Mucosa of descending colon (tissue), 3 donors: ENCODE data around the gene SLC5A3. TPM values are rescaled to one million over a fixed set of nuclear protein-coding genes. Genes with fewer than 3 reads are reported as not detected.

Experiments used
- ATAC-seq: fragments of 200-7000 bp; cut with Tn5 transposase; one replicate; pipeline ENCODE4 v1.9.1; 2020; ENCODE audit warnings: mild to moderate bottlenecking, moderate library complexity
- DNase-seq, 3 donors: peaks; one replicate each; pipeline ENCODE4 v3.0.0-alpha.2; 2020
- H3K36me3 ChIP-seq: fragments of 200-600 bp; one replicate; pipeline ENCODE4 v1.8.0; 2021; ENCODE audit warnings: low read depth, mild to moderate bottlenecking
- H3K4me1 ChIP-seq: fragments of 200-600 bp; one replicate; pipeline ENCODE4 v1.8.0; 2021; ENCODE audit warnings: low read depth, mild to moderate bottlenecking
- H3K4me3 ChIP-seq: fragments of 200-600 bp; one replicate; pipeline ENCODE4 v1.8.0; 2021; ENCODE audit warnings: mild to moderate bottlenecking
- H3K9me3 ChIP-seq: fragments of 200-600 bp; one replicate; pipeline ENCODE4 v1.8.0; 2021; ENCODE audit warnings: mild to moderate bottlenecking
- intact Hi-C, 2 donors: fragments of 100-400 bp; cut with DNase I in 1 of 2; cut with micrococcal nuclease in 1 of 2; formaldehyde crosslinking; loops; one replicate each; pipeline versions ENCODE4 v1.11.0 to v1.11.1; 2022; cut with DNase I, micrococcal nuclease
- total RNA-seq, 3 donors: library from RNA; stranded (reverse); fragmentation: NEBNext Ultra II Directional in 2 of 3; extraction: Animal tissue kit (Norgen Biotek cat#: 25700) in 2 of 3; gene quantifications; one replicate each; pipeline versions ENCODE4 v1.2.1 to v1.2.4, GENCODE V29; 2021 to 2023
- TF ChIP-seq, protein P1 (sequence below): fragments of 200-600 bp; IDR thresholded peaks from one replicate; pipeline ENCODE4 v1.8.0; 2022; ENCODE audit warnings: antibody characterized with exemption, mild to moderate bottlenecking
- donor health status: DM: no; HTN: no; CAD: no; lungs with moderate emphysema.
- donor health status: DM: no; HTN: no; CAD: no.
- donor health status: DM: no; HTN: yes; CAD: no.

Gene SLC5A3
- total RNA-seq, 3 donors from 2014 or later = 16.5 to 39.3 (median 19.9) TPM

DNA sequence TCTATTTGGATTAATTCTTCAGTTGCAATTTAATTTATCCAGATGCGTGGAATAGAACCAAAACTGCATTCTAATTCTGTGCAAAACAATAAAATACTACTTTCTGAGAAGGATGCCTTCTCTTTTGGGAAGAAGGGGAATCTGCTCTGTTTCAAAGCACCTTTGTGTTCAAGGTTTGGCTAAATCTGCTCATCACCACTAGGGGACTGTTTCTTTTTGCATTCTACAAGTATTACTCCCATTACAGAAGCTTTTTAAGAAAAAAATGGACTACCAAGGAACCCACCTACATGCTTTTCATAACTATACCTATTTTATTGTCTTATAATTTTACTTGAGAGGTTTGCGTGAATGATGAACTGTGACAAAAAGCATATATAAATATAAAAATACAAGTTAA is 18.2 kb downstream of the SLC5A3 start:
- ATAC-seq (no peak), DNase-seq (no peak)
- Histone ChIP-seq H3K4me1 (peaks cover 11% of the 10 kb centered on the region), H3K36me3 (no peaks in the 10 kb centered on the region), H3K4me3 (no peak overlapping the region), H3K9me3 (no peaks in the 10 kb centered on the region)
- TF ChIP-seq, protein P1, sequence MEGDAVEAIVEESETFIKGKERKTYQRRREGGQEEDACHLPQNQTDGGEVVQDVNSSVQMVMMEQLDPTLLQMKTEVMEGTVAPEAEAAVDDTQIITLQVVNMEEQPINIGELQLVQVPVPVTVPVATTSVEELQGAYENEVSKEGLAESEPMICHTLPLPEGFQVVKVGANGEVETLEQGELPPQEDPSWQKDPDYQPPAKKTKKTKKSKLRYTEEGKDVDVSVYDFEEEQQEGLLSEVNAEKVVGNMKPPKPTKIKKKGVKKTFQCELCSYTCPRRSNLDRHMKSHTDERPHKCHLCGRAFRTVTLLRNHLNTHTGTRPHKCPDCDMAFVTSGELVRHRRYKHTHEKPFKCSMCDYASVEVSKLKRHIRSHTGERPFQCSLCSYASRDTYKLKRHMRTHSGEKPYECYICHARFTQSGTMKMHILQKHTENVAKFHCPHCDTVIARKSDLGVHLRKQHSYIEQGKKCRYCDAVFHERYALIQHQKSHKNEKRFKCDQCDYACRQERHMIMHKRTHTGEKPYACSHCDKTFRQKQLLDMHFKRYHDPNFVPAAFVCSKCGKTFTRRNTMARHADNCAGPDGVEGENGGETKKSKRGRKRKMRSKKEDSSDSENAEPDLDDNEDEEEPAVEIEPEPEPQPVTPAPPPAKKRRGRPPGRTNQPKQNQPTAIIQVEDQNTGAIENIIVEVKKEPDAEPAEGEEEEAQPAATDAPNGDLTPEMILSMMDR = no peak
- intact Hi-C loops = no loop called here

- ATAC-seq = peak; percentile 76
- H3K4me1 ChIP-seq = peaks cover 11% of the 10 kb centered on the region
- intact Hi-C loops = no loop called here
Measured at GRCh38 chr21:34092262-34092921, 19.0 kb downstream of the SLC5A3 start.

DNA sequence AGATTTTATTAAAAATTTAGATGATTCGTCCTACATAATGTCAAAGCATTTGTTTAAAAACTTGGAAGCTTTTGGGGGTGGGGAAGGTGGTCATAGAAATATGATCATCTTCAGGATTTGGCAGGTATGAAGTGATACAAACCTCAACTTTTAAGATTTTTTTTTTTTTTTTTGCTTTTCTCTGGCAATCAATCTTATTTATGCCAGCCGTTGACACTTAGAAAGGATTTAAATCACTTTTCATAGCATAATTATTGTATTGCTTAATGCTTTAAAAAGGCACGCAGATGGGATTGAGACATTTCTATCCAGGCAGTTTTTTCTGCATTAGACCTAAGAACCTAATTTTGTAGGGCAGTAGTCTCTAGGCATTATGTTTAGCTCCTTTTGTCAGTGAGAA is 19.7 kb downstream of the SLC5A3 start:
- TF ChIP-seq, protein P1 = no peak
- peaks cover 11% of the 10 kb centered on the region for H3K4me1 ChIP-seq
- ATAC-seq = no peak

More at GRCh38 chr21:34092262-34092921, 19.0 kb downstream of the SLC5A3 start:
- H3K4me3 ChIP-seq = no peak overlapping the region
- no peak for DNase-seq
- TF ChIP-seq, protein P1 = no peak
- no peaks in the 10 kb centered on the region for H3K36me3 ChIP-seq
- no peaks in the 10 kb centered on the region for H3K9me3 ChIP-seq

GRCh38 chr21:34094949-34095348 is 21.6 kb downstream of the SLC5A3 start:
- ATAC-seq = no peak
- Histone ChIP-seq H3K36me3 (no peaks in the 10 kb centered on the region), H3K4me1 (peaks cover 7% of the 10 kb centered on the region), H3K4me3 (no peak overlapping the region), H3K9me3 (no peaks in the 10 kb centered on the region)
- intact Hi-C loops = no loop called here
- TF ChIP-seq, protein P1 = no peak
- no peak for DNase-seq

More for the DNA sequence above, 19.7 kb downstream of the SLC5A3 start:
- Histone ChIP-seq H3K4me3 (no peak overlapping the region), H3K36me3 (no peaks in the 10 kb centered on the region), H3K9me3 (no peaks in the 10 kb centered on the region)
- DNase-seq = no peak
- intact Hi-C loops = no loop called here

DNA sequence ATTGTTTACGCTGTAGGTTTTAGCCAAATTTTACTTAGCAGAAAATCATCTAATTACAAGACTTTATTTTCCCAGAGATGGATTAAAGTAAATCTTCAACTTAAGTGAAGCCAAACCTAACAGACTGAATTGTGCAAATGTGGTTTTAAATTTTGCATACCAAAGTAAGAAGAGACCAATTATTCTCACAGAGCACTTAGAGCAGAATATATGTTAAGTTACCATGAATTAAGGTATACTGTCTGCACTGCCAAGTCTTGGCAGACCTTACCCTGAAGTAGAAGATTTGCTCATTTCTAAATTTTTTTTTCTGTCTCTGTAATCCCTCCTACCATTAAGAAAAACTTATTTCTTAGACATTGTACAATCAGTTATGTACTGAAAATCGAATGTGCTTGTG is 24.1 kb downstream of the SLC5A3 start:
- TF ChIP-seq, protein P1 = no peak
- intact Hi-C loops = no loop called here
- Histone ChIP-seq H3K36me3 (no peaks in the 10 kb centered on the region), H3K9me3 (no peaks in the 10 kb centered on the region), H3K4me3 (no peak overlapping the region), H3K4me1 (no peaks in the 10 kb centered on the region)
- no peak for DNase-seq
- no peak for ATAC-seq

DNA sequence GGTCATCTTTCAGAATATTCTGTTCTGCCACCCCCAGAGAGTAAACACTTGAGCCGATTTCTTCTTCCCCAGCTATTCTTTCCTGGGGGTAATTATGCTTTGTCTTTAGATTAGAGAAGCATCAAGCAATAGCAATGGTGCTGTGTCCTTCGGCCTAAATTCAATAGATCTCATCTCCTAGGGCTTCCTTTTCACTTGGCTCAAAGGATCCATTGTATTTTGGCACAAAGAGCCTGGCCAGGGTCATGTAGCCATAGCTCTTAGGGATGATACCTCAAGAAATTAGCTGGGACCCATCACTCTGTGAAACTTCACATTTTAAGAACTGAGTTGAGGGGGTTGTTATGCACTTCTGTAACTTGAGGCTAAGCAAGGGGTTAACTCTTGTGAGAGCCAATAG is 27.0 kb downstream of the SLC5A3 start:
- no peaks in the 10 kb centered on the region for H3K36me3 ChIP-seq
- no peak overlapping the region for H3K4me3 ChIP-seq
- no peaks in the 10 kb centered on the region for H3K4me1 ChIP-seq
- DNase-seq (no peak), ATAC-seq (no peak)
- intact Hi-C loops = no loop called here
- TF ChIP-seq, protein P1 = no peak
- H3K9me3 ChIP-seq = no peaks in the 10 kb centered on the region
